HG03039 (cell line): ENCODE measurements around the gene PHLDB1.
"Not testable (repeated sequence)": the region's sequence is repeated elsewhere in the genome, so short reads cannot be mapped to it uniquely, and the experiment has no call there.

Experiments
- ATAC-seq: cut with Tn5 transposase; IDR thresholded peaks from one replicate; pipeline ENCODE4 v1.9.1; 2021; ENCODE audit warnings: mild to moderate bottlenecking, moderate library complexity; ENCODE audit not compliant: unreplicated experiment

PHLDB1 gene

DNA sequence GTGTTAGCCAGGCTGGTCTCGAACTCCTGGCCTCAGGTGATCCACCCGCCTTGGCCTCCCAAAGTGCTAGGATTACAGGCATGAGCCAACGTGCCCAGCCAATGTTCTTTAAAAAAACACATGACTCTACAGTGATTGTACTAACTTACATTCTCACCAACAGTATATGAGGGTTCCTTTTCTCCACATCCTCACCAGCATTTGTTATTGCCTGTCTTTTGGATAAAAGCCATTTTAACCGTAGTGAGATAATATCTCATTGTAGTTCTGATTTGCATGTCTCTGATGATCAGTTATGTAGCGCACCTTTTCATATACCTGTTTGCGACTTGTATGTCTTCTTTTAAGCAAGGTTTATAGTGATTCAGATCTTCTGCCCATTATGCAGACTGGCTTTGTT lies 75.5 kb downstream of the PHLDB1 start:
- ATAC-seq, result not testable (repeated sequence)

DNA sequence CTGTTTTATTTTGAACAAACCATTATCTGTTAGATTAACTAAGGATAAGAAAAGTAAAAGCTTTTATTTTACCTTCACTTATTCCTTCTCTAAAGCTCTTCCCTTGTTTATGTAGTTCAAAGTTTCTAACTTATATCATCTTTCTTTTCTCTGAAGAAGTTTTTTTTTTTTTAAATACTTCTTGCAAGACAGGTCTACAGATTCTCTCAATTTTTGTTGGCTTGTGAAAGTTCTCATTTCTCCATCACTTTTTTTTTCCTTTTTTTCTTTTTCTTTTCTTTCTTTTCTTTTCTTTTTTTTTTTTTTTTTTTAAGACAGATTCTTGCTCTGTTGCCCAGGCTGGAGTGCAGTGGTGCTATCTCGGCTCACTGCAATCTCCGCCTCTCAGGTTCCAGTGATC lies 76.8 kb downstream of the PHLDB1 start:
- no peak for ATAC-seq

DNA sequence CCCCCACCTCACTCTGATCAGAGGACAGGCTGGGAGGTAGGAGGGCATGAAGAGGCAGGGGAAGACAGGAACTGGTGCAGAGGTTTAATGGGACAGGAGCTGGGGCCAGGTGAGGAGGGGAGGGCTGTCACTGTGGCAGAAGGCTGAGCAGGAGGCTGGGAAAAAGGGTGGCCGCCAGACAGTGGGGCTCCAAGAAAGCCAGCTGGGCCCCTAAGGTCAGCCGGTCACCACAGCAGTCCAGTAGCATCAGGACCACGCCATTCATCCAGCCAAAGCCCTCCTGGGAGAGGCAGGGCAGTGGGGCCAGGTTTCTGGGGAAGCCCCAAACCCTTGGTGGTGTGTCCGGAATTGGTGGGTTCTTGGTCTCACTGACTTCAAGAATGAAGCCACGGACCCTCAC lies 80.5 kb downstream of the PHLDB1 start:
- no peak for ATAC-seq

DNA sequence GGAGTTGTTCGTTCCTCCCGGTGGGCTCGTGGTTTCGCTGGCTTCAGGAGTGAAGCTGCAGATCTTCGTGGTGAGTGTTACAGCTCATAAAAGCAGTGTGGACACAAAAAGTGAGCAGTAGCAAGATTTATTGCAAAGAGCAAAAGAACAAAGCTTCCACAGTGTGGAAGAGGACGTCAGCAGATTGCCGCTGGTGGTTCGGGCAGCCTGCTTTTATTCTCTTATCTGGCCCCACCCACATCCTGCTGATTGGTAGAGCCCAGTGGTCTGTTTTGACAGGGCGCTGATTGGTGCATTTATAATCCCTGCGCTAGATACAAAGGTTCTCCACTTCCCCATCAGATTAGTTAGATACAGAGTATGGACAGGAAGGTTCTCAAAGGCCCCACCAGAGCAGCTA lies 80.9 kb downstream of the PHLDB1 start:
- not testable (repeated sequence) for ATAC-seq

DNA sequence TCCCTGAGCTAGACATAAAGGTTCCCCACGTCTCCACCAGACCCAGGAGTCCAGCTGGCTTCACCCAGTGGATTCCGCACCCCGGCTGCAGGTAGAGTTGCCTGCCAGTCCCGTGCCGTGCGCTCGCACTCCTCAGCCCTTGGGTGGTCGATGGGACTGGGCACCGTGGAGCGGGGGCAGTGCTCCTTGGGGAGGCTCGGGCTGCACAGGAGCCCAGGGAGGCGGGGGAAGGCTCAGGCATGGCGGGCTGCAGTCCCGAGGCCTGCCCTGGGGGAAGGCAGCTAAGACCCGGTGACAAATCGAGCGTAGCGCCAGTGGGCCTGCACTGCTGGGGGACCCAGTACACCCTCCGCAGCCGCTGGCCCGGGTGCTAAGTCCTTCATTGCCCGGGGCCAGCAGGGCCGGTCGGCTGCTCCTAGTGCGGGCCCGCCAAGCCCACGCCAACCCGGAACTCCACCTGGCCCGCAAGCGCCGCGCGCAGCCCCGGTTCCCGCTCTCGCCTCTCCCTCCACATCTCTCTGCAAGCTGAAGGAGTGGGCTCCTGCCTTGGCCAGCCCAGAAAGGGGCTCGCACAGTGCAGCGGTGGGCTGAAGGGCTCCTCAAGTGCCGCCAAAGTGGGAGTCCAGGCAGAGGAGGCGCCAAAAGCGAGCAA lies 81.6 kb downstream of the PHLDB1 start:
- ATAC-seq, result no peak

DNA sequence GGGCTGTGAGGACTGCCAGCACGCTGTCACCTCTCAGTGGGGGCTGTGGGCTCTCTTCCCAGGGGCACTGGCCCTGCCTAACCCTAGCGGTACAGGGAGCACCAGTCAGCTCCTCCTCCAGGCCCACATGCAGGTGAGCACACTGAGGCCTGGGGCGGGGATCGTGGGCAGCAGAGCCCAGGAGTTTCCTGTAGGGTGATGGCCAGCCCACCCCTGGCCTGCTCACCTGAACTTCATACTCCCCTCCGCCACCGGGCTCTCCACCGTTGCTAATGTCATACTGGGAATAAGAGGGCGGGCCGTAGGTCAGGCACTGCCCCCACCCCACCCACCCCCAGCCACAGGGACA lies 82.1 kb downstream of the PHLDB1 start:
- ATAC-seq, result no peak

DNA sequence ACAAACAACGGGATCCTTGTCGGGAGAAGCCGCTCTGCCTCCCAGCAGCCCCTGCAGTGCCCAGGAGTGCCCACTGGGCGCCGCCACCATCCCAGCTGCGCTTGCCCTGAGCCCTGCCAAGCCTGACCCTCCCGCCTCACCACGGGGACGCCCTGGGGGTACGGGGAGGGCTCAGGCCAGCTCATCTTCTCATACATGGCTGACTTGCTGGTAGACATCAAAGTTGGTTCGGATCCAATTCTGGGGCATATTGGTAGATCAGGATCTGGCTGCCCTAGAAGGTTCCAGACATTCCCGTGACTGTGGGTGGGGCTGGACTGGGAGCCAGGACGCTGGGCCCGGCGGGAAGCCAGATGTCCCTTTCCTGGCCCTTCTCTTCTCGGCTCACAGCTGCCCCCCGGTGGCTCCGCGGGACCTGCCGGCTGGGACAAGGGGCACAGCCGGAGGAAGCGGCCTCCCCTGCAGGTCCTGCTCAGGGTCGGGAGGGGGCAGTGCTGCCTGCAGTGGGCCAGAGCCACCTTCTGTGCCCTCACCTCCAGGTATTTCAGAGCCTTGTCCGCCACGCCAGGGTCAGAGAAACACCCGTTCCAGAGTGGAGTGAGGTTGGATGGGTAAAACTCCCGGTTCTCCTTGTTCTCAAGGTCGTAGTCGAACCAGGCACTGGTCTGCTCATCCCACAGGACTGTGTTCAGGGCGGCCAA lies 82.6 kb downstream of the PHLDB1 start:
- ATAC-seq, result peak; percentile 67

DNA sequence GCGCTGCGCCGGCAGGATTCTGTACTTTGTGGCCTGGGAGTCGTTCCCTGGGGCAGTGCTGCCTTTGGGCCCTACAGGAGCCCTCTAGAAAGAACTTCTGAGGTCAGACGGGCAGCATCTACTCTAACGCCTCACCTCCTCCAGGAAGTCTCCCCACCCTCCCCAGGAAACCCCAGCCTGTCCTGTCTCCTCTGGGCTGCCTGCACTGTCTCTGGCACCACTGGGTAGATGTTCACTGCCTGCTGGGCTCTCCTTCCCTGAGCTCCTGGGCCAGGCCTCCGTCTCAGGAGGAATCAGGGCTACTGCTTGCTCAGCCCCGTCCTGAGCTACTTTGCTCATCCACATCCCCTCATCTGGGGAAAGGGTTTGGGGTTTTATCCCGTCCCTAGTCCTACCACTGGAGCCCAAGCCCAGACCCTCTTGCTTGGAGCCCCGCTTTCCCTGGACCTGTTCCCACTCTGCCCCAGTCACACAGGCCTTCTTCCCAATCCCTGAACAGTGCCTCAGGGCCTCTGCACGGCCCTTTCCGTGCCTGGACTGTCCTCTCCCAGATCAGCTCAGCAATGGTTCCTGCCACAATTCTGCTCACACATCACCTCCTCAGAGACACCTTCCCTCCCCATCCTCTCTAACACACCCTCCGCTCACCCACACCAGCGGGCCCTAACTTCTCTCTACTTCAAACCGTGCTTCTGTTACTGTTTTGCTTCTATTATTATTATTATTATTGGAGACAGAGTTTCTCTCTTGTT lies 83.3 kb downstream of the PHLDB1 start:
- no peak for ATAC-seq

DNA sequence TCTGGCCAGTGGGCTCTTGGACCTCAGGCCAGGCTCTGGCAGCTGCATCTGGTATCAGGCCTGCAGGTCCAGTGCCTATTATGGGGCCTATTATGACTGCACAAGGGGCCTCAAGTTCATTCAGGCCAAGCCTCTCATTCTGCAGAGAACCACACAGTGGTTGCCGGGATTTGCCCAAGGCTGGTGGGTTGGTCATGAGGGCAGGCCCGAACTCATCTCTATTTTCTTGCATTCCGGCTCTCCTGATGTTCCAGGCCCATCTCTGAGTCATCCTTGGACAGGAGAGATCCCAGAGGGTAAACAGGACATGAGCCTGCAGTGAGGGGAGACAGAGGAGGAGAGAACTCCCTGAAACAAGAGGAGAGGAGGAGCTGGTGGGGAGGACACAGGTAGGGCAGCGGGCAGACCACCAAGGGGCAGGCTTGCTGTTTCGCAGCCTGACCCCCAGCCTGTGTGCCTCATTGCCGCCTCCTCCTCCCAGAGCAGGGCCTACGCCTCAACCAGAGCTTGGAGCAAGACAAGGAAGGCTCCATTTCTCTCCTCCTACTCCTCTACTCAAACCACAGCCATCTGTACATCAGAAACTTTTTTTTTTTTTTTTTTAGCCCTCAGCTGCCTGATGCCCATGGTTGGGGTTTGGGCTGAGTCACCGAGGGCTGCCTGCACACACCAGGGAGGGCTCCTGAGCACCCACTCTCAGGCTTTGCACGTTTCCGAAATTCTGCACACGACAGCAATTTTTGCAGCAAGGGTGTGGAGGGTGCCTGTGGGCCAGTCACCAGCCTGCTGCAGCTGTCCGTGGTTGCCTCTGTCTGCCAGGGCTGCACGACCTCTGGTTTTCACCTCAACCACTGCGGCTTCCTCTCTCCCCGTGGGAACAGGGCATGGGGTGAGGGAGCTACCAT lies 84.8 kb downstream of the PHLDB1 start:
- no peak for ATAC-seq

DNA sequence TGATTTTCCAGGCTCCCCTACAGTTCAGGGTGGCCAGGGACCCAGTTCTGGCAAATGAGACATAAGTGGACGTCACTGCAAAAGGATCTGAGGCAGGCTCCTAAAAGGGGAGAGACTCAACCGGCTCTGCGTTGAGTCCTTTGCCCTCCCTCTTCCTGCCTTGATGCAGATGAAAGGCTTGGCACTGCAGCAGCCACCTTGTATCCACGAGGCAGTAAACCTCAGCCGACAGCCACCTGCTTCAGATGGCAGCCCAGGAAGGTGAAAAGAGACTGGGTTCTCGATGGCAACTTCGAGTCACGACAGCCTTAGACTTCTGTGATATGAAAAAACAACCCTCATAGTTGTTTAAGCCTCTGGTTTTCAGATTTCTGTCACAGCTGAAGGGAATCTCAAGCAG lies 86.8 kb downstream of the PHLDB1 start:
- no peak for ATAC-seq

DNA sequence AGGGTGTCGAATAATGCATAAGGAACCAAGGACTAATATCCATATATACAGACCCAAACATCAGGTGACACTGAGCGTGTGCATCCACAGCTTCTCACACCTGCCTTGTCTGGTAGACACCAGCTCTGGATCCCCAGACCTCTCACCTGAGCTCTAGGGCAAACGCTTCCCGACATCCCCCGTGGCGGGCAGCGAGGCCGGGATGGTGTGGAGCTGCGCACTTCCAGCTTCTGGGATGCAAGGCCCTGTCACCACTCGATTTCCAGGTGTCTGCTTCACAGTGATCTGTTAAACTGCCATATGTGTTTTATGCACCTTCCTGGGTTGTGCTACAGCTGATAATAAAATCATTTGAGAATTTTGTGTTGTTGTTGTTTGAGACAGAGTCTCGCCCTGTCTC lies 87.4 kb downstream of the PHLDB1 start:
- ATAC-seq, result no peak

DNA sequence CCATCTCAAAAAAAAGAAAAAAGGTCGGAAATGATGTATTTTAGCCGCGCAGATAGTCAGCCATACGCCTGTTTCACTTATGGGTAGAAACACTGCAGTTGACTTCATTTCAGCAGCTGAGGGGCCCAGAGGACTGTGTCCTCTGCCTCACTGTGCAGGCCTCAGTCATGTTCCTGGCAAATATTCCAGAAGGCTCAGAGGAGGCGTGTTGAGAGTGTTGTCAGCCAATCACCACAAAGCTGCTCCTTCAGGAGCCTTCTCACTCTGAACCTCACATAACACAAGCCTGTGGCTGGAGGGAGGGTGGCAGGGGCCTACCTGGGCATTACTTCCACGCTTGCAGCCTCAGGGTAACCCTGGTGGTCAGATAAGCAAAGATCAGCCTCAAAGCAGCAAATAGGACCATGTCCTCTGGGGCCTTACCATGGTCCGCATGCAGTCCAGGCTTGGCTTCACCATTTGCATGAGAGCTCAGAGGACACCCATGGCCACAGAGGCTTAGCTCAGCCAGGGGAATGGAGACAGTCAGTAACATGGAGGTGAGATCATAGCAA lies 89.3 kb downstream of the PHLDB1 start:
- ATAC-seq, result no peak

DNA sequence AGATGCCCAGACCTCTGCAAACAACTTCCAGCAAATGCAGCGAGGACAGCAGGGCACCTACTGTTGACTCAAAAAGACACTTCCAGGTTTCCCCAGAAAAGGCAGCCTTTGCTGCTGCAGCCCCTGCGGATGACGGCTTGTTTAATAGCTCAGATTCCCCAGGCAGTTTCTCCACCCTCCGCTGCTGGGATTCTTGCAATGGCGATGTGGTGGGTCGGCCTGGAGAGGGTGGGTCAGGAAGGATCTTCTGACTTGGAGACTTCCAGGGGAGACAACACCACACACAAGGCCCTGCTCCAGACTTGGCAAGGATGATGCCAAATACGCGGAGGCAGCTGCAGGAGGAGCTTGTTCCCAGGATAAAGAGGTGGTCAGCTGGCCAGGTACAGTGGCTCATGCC lies 89.9 kb downstream of the PHLDB1 start:
- ATAC-seq, result no peak

DNA sequence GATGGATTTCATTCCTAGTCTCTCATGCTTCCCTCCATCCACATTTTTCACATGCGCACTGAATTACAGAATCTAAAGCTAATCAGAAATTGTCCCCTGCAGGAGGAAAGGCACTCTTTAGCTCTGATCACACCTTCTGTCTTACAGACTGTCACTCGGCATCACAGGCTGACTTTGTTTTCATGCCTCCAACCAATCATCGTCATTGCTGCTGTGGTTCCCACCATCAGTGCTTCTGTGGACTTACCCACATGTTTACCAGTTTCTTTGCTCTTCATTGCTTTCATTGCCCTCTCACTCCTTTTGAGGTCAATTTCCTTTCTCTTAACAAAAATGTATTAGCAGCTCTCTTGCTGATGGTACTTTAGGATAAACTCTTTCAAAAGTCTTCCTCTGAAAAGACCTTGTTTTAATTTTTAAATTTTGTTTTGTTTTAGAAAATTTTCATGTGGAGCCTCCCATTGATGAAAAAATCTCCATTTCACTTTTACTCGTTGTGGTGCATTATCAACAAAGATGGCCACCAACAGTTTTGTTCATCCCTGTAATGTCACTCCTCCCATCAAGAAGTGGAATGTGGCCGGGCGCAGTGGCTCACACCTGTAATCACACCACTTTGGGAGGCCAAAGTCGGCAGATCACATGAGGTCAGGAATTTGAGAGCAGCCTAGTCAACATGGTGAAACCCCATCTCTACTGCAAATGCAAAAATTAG lies 92.2 kb downstream of the PHLDB1 start:
- ATAC-seq, result no peak

DNA sequence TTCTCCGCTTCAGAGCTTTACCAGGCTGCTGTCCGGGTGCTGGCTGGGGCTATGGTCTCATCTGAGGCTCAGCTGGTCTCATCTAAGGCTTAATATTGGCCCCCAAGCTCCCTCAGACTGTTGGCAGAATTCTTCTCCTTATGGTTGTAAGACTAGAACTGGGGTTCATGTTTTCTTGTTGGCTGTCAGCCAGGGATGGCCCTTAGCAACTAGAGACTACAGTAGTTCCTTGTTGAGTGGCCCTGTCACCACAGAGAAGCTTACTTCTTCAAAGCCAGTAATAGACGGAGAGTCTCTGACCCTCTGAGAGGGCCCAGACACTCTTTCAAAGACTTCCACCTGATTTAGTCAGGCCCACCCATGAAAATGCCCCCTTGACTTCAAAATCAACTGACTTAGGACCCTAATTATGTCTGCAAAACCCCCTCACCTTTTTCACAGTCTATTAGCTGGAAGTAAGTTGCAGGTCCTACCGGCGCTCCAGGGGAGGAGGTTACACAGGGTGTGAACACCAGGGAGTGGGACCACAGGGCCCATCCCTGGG lies 96.2 kb downstream of the PHLDB1 start:
- no peak for ATAC-seq

DNA sequence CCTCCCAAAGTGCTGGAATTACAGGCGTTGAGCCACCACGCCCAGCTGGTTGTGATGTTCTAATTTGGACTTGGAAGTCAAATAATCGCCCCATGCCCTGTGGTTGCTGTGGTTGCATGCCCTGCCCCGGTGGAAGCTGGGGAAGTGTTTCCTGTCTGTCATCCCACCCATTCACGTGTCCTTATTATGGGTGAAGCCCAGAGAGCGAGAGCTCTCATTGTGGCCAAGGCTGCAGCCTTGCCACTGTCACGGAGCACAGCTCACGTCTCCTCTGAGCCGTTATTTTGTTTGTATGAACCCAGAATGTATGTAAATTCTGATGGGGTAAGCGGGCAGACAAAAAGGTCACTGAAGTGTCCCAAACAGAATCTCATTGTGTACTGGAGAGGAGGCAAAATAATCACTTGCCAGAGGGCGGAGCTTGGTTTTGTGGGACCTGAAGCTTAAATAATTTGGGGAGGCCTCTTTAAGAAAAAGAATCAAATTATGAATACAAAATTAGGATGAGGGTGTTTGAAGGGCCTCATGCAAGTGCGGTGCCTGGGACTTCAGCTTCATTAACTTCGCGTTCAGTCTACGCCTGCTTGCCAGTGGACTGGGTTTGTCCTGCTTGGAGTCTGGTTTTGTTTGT lies 97.8 kb downstream of the PHLDB1 start:
- no peak for ATAC-seq

DNA sequence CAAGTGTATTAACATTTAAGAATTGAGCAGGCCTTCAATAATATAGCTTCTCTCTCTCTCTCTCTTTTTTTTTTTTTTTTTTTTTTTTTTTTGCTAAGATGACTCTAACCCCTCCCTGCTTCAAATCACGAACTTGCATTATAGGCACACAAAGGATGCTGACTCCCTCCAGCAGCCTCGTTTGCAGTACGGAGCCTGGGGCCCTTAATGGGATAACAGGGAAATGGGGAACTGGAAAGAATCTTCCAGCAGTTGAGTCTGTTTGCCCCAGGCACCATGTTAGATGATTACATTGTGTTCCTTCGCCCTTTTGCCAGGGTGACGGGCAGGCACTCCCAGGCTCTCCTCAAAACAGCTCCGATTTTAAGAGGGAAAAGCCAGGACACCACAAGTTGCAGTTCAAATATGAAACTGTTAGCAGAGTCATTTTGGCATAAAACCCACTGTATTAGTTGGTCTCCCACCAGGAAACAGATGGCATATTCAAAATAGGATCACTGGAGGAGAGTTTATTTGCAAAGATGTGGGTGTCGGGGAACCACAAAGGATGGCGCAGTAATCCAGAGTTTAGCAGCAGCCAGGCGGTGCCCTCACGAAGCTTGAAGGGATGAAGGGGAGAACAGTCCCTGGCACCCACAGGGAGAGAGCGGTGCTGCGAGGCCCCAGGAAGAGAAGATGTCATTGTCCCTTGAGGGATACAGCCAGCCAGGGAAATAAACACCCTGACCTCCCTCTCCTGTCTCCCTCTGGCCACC lies 98.6 kb downstream of the PHLDB1 start:
- ATAC-seq, result no peak

DNA sequence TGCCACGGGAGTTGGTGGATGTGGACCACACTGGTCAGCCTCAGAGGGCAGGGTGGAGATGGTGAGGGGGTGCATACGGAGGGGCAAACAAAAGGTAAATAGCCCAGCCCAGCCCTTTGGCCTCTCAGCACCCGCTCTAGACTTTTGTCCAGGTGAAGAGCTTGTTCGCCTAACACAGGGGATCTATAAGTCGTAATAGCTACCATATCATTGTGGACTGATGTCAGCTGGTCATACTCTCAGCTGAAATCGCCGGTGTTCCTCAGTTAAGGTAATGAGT lies 99.1 kb downstream of the PHLDB1 start:
- ATAC-seq, result no peak
